ENCODE data around the gene CFAP74. TPM values are rescaled to one million over a fixed set of nuclear protein-coding genes. Genes with fewer than 3 reads are reported as not detected.

CFAP74 gene
- total and polyA plus RNA-seq, 2 of the 13 experiments (the other 11 are each of a cell fraction or from before 2014, with no cell fraction given) = 0.27 to 0.62 TPM

DNA sequence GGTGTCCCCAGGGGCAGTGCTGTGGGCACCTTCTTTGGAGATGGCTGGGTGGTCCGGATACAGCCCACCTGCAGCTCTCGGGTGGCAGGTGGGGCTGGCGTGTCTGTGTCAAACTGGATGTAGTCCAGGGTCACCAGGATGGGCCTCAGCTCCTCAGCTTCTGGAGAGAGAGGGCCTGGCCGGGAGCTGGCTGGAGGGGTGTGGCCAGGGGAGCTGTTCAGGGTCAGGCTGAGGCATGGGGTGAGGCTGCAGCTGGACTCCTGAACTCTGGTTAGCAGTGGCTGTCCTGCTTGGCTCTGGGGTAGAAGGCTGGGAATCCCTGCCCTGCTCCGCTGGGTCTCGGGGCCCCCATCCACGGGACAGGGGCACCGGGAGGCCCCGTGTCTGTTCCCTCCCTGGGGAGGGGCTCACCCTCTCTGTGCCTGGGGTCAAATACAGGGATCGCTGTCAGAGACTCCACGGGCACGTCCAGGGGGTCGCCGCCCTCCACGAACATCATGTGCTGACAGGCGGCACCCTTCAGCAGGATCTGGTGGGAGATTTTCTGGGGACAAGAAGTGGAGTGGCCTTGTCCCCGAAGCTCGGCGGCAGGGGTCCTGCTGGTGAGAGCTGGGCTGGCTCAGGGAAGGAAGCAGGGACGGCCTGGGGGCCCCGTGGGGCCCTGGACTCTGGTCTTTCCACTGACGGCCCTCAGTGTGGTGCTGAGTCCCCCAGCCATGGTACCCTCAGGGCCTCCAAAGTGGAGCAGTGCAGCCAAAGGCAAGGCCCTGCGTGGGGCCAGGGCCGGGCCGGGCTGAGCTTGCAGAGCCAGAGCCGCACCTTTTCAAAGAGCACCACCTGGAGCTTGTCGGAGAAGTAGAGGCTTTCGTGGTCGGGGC, 80.4 kb downstream of the CFAP74 start (continued):
- TF ChIP-seq SRF (IDR thresholded peaks at IDR 0.05; ENCODE audit: low read depth, low read length) (no peak), ZNF709 (CRISPR knock-in tag; IDR thresholded peaks at IDR 0.05) (no peak), FIP1L1 (IDR thresholded peaks at IDR 0.05; ENCODE audit: borderline replicate concordance, insufficient read depth, low read depth, low read length) (no peak), SP140L (CRISPR knock-in tag; IDR thresholded peaks at IDR 0.05; ENCODE audit: borderline replicate concordance) (no peak), ADNP (CRISPR knock-in tag; IDR thresholded peaks at IDR 0.05) (no peak), NAIF1 (CRISPR knock-in tag; IDR thresholded peaks at IDR 0.05; ENCODE audit: borderline replicate concordance) (no peak), ATAD3A (CRISPR knock-in tag; IDR thresholded peaks at IDR 0.05) (no peak), ZFP62 (CRISPR knock-in tag; IDR thresholded peaks at IDR 0.05) (no peak), PRMT3 (CRISPR knock-in tag; IDR thresholded peaks at IDR 0.05; ENCODE audit: borderline replicate concordance, low read depth) (no peak), NR3C1 (CRISPR knock-in tag; IDR thresholded peaks at IDR 0.05) (no peak), ZNF547 (CRISPR knock-in tag; IDR thresholded peaks at IDR 0.05) (no peak), SCMH1 (CRISPR knock-in tag; IDR thresholded peaks at IDR 0.05; ENCODE audit: borderline replicate concordance) (no peak), ETV5 (CRISPR knock-in tag; IDR thresholded peaks at IDR 0.05; ENCODE audit: borderline replicate concordance) (no peak), SRSF4 (IDR thresholded peaks at IDR 0.05; ENCODE audit: low read depth, low read length, poor library complexity, severe bottlenecking) (no peak)
- TF ChIP-seq, protein P1, sequence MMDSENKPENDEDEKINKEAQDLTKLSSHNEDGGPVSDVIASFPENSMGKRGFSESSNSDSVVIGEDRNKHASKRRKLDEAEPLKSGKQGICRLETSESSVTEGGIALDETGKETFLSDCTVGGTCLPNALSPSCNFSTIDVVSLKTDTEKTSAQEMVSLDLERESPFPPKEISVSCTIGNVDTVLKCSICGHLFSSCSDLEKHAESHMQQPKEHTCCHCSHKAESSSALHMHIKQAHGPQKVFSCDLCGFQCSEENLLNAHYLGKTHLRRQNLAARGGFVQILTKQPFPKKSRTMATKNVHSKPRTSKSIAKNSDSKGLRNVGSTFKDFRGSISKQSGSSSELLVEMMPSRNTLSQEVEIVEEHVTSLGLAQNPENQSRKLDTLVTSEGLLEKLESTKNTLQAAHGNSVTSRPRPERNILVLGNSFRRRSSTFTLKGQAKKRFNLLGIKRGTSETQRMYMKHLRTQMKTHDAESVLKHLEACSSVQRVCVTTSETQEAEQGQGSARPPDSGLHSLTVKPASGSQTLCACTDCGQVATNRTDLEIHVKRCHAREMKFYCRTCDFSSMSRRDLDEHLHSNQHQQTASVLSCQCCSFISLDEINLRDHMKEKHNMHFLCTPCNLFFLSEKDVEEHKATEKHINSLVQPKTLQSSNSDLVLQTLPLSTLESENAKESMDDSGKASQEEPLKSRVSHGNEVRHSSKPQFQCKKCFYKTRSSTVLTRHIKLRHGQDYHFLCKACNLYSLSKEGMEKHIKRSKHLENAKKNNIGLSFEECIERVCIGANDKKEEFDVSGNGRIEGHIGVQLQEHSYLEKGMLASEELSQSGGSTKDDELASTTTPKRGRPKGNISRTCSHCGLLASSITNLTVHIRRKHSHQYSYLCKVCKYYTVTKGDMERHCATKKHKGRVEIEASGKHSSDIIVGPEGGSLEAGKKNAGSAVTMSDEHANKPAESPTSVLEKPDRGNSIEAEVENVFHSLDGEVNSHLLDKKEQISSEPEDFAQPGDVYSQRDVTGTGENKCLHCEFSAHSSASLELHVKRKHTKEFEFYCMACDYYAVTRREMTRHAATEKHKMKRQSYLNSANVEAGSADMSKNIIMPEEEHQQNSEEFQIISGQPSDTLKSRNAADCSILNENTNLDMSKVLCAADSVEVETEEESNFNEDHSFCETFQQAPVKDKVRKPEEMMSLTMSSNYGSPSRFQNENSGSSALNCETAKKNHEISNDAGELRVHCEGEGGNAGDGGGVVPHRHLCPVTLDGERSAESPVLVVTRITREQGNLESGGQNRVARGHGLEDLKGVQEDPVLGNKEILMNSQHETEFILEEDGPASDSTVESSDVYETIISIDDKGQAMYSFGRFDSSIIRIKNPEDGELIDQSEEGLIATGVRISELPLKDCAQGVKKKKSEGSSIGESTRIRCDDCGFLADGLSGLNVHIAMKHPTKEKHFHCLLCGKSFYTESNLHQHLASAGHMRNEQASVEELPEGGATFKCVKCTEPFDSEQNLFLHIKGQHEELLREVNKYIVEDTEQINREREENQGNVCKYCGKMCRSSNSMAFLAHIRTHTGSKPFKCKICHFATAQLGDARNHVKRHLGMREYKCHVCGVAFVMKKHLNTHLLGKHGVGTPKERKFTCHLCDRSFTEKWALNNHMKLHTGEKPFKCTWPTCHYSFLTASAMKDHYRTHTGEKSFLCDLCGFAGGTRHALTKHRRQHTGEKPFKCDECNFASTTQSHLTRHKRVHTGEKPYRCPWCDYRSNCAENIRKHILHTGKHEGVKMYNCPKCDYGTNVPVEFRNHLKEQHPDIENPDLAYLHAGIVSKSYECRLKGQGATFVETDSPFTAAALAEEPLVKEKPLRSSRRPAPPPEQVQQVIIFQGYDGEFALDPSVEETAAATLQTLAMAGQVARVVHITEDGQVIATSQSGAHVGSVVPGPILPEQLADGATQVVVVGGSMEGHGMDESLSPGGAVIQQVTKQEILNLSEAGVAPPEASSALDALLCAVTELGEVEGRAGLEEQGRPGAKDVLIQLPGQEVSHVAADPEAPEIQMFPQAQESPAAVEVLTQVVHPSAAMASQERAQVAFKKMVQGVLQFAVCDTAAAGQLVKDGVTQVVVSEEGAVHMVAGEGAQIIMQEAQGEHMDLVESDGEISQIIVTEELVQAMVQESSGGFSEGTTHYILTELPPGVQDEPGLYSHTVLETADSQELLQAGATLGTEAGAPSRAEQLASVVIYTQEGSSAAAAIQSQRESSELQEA (CRISPR knock-in tag; IDR thresholded peaks at IDR 0.05; ENCODE audit: not compliant biosample characterization) = no peak
- TF ChIP-seq, protein P2, sequence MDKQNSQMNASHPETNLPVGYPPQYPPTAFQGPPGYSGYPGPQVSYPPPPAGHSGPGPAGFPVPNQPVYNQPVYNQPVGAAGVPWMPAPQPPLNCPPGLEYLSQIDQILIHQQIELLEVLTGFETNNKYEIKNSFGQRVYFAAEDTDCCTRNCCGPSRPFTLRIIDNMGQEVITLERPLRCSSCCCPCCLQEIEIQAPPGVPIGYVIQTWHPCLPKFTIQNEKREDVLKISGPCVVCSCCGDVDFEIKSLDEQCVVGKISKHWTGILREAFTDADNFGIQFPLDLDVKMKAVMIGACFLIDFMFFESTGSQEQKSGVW (CRISPR knock-in tag; IDR thresholded peaks at IDR 0.05; ENCODE audit: borderline replicate concordance) = no peak
- TF ChIP-seq, protein P3, sequence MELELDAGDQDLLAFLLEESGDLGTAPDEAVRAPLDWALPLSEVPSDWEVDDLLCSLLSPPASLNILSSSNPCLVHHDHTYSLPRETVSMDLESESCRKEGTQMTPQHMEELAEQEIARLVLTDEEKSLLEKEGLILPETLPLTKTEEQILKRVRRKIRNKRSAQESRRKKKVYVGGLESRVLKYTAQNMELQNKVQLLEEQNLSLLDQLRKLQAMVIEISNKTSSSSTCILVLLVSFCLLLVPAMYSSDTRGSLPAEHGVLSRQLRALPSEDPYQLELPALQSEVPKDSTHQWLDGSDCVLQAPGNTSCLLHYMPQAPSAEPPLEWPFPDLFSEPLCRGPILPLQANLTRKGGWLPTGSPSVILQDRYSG (CRISPR knock-in tag; IDR thresholded peaks at IDR 0.05) = no peak
- TF ChIP-seq, protein P4, sequence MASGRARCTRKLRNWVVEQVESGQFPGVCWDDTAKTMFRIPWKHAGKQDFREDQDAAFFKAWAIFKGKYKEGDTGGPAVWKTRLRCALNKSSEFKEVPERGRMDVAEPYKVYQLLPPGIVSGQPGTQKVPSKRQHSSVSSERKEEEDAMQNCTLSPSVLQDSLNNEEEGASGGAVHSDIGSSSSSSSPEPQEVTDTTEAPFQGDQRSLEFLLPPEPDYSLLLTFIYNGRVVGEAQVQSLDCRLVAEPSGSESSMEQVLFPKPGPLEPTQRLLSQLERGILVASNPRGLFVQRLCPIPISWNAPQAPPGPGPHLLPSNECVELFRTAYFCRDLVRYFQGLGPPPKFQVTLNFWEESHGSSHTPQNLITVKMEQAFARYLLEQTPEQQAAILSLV (CRISPR knock-in tag; IDR thresholded peaks at IDR 0.05; ENCODE audit: borderline replicate concordance) = no peak

Measured in HepG2 (cell line).